ENCODE results near the gene DNAH14. TPM values are rescaled to one million over a fixed set of nuclear protein-coding genes. Genes with fewer than 3 reads are reported as not detected.

DNAH14 gene
- polyA plus RNA-seq, 2 donors: 1.1 to 2.1 TPM

DNA sequence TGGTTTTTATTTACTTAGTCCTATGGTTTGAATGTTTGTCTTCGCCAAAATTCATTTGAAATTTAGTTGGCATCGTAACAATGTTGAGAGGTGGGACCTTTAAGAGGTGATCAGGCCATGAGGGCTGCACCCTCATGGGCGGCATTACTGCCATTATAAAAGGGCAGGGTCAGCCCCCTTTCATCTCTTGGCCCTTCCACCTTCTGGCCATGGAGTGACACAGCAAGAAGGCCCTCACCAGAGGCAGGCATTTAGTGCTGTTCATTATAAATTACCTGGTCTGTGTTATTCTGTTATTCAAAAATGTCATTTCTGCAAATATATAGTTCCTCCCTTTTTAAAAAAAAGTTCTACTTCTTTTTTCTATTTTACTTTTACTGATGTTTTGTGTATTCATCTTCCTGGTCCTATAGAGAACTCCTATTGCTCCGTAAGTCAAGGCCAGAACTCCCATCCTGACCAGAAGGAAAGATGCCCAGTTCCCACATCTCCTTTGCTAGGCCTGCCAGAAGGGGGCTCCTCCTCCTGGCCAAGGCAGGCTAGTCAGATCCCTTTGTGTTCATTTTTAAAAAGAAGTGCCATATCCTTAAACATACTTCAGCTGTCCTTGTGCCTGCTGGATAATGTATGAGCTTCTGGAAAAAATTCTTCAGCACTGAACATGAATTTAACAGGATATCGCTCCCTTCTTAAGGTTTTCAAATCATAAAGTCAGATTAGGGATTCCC, 508.4 kb downstream of the DNAH14 start:
- Histone ChIP-seq H3K27me3 (ENCODE audit: control insufficient read depth in 1 of 2, insufficient read depth in 2 of 2, low read length in 2 of 2) (no peaks in the 10 kb centered on the region), H3K27ac (ENCODE audit: low read depth in 2 of 2, low read length in 1 of 2) (no peak overlapping the region), H3K4me1 (ENCODE audit: control insufficient read depth in 2 of 2, insufficient read depth in 2 of 2, low read length in 1 of 2) (no peaks in the 10 kb centered on the region), H3K36me3 (ENCODE audit: control insufficient read depth in 2 of 2, insufficient read depth in 2 of 2, low read length in 1 of 2) (no peaks in the 10 kb centered on the region), H3K4me3 (ENCODE audit: low read depth in 1 of 2, low read length in 2 of 2) (no peak overlapping the region), H3K9me3 (ENCODE audit: control insufficient read depth in 2 of 2, insufficient read depth in 1 of 2, low read depth in 1 of 2, low read length in 1 of 2) (no peaks in the 10 kb centered on the region)
- WGBS, 2 donors: 83 to 85% methylated on average over 5 of the region's 5 CpGs

DNA sequence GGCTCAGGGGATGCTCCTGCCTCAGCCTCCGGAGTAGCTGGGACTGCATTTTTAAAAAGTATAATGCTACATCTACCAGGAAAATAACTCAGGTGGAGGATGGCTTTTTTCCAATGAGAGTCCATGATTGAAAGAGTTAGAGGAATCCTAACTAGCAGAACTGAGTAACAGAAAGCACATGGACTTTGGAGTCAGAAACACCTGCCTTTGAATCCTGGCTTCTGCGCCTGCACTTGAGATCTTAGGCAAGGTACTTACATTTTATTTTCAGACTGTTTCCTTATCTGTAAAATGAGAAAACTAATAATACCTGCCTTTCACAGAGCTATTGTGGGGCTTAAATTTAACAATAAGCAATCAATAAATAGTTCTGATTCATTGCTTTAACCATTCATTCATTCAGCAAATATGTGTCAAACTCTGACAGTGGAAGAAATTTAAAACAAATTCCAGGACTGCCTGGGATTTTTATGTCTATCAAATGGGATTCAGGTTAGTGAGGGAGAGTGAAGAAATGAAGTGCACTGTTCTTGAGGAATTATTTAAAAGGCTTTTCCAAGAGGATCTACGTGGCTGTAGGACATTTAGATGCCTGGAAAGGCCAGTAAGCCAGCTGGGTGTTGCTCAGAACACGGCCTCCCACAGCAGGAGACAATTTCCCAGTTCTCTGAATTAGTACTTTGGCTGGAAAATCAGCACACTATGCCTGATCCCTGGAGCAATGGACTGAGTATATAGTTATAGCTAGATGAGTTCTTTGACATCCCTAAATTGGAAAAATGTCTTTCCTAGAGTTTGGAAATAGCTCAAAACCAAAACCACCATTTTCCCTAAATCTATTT, 511.1 kb downstream of the DNAH14 start:
- 80 to 81% methylated on average over 4 of the region's 4 CpGs for WGBS, 2 donors
- no peaks in the 10 kb centered on the region for H3K4me1 ChIP-seq (ENCODE audit: control insufficient read depth in 2 of 2, insufficient read depth in 2 of 2, low read length in 1 of 2)
- H3K4me3 ChIP-seq (ENCODE audit: low read depth in 1 of 2, low read length in 2 of 2): no peak overlapping the region
- no peak overlapping the region for H3K27ac ChIP-seq (ENCODE audit: low read depth in 2 of 2, low read length in 1 of 2)
- no peaks in the 10 kb centered on the region for H3K9me3 ChIP-seq (ENCODE audit: control insufficient read depth in 2 of 2, insufficient read depth in 1 of 2, low read depth in 1 of 2, low read length in 1 of 2)
- H3K36me3 ChIP-seq (ENCODE audit: control insufficient read depth in 2 of 2, insufficient read depth in 2 of 2, low read length in 1 of 2): no peaks in the 10 kb centered on the region
- H3K27me3 ChIP-seq (ENCODE audit: control insufficient read depth in 1 of 2, insufficient read depth in 2 of 2, low read length in 2 of 2): no peaks in the 10 kb centered on the region

DNA sequence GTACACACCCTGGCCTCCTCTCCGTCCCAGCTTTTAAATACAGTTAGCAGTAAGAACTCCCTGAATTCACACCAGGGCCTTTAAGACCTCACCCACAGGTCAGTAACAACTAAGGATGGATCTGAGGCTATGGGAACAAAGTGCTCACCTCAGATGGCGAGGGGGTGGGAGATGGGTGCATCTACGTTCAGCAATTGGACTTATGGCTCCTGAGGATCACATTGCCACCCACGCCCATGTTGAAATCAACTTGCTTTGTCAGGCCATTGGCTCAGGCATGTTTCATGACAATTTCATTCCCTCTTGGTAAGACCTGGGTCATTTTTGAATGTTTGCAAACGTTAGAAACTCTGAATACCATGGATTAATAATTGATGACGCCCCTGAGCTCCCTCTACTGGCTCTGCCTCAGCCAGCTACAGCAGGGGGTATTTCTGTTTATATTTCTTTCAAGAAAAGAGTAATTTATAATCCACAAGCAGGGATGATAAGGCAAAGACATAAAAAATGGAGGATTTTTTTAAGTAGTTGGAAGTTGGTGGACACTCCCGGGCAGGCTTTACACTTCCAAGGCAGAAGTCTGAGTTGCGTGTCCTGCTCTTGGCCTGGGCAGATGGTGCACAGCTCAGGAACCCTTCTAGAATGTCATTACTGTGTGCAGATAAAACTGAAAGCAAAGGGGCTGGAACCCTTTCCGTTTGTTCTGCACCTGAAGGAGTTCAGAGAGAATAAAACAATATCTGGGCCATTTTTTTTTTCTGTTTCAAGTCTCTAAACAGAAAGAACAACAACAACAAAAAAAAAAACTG, 512.0 kb downstream of the DNAH14 start:
- Histone ChIP-seq H3K4me1 (ENCODE audit: control insufficient read depth in 2 of 2, insufficient read depth in 2 of 2, low read length in 1 of 2) (peaks cover 0 to 3% of the 10 kb centered on the region in 2 donors), H3K27me3 (ENCODE audit: control insufficient read depth in 1 of 2, insufficient read depth in 2 of 2, low read length in 2 of 2) (no peaks in the 10 kb centered on the region), H3K4me3 (ENCODE audit: low read depth in 1 of 2, low read length in 2 of 2) (no peak overlapping the region), H3K9me3 (ENCODE audit: control insufficient read depth in 2 of 2, insufficient read depth in 1 of 2, low read depth in 1 of 2, low read length in 1 of 2) (no peaks in the 10 kb centered on the region), H3K27ac (ENCODE audit: low read depth in 2 of 2, low read length in 1 of 2) (peak overlapping the region in 1 of 2 donors; percentile 33), H3K36me3 (ENCODE audit: control insufficient read depth in 2 of 2, insufficient read depth in 2 of 2, low read length in 1 of 2) (no peaks in the 10 kb centered on the region)
- 56 to 67% methylated on average over 9 of the region's 9 CpGs for WGBS, 2 donors

DNA sequence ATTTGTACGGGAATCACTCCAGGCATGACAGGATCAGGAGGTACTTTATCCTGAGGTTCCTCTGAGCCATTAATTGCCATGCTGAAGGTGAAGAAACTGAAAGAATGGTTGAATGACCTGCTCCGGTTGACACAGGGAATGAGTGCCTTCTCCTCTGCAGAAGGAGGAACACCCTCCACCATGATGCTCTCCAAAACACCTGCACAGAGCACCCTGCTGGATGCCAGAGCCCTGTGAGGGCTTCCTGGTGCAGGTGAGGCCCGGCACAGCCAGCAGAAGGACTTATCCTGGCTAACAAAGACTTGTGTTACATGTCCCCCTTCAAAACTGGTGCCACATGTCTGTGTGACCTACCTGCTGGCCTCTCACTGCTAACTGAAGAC, 512.6 kb downstream of the DNAH14 start:
- Histone ChIP-seq H3K9me3 (ENCODE audit: control insufficient read depth in 2 of 2, insufficient read depth in 1 of 2, low read depth in 1 of 2, low read length in 1 of 2) (no peaks in the 10 kb centered on the region), H3K4me3 (ENCODE audit: low read depth in 1 of 2, low read length in 2 of 2) (no peak overlapping the region), H3K4me1 (ENCODE audit: control insufficient read depth in 2 of 2, insufficient read depth in 2 of 2, low read length in 1 of 2) (peaks cover 0 to 9% of the 10 kb centered on the region in 2 donors), H3K27ac (ENCODE audit: low read depth in 2 of 2, low read length in 1 of 2) (peak overlapping the region in 1 of 2 donors; percentile 34), H3K36me3 (ENCODE audit: control insufficient read depth in 2 of 2, insufficient read depth in 2 of 2, low read length in 1 of 2) (no peaks in the 10 kb centered on the region), H3K27me3 (ENCODE audit: control insufficient read depth in 1 of 2, insufficient read depth in 2 of 2, low read length in 2 of 2) (no peaks in the 10 kb centered on the region)
- 61 to 77% methylated on average over 3 of the region's 3 CpGs for WGBS, 2 donors

DNA sequence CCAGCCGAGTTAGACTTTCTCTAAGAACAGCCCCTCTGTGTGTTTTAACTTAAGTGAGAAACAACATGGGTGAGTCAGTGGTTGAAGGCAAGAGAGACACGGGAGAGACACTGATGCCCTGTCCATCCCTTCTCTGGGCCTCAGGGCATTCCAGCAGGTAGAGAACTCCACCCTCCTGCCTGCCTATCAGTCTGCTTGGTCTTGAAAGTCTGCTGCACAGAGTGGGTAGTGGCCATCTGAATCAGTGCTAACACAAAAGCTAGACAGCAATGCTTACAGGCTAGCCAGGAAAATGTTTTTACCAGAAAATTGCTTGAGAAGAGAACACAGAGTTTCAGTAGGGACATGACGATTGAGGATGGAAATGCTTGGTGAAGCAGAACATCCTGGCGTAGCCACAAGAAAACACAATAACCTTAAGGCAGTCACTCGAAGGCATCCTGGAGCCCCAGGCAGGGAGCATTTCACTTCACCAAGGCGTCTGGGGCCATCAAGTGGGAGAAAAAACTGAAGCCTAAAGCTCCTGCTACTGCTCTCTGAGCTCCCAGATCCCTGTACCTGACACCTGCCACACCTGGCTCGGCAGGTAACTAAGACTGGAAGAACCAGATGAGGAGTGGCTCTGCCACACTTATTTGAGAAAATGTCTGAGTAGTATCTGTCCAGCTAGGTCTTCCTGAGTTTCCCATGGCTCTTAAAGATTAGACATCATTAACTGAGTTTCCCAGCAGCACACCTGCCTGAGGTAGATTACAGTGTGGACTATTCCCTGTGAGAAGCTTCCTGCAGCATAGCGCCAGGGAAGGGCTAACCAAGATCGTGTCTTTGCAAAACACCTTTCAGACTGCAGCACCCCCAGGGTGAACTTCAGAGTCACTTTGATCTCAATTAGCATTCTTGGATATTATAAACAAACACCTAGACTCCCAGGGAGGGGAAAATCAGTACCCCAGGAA, 516.4 kb downstream of the DNAH14 start:
- peak overlapping the region; percentile 92 to 97 for H3K27ac ChIP-seq (ENCODE audit: low read depth in 2 of 2, low read length in 1 of 2)
- H3K27me3 ChIP-seq (ENCODE audit: control insufficient read depth in 1 of 2, insufficient read depth in 2 of 2, low read length in 2 of 2): no peaks in the 10 kb centered on the region
- peaks cover 13 to 23% of the 10 kb centered on the region in 2 donors for H3K4me1 ChIP-seq (ENCODE audit: control insufficient read depth in 2 of 2, insufficient read depth in 2 of 2, low read length in 1 of 2)
- H3K36me3 ChIP-seq (ENCODE audit: control insufficient read depth in 2 of 2, insufficient read depth in 2 of 2, low read length in 1 of 2): no peaks in the 10 kb centered on the region
- 39 to 46% methylated on average over 9 of the region's 9 CpGs for WGBS, 2 donors
- no peaks in the 10 kb centered on the region for H3K9me3 ChIP-seq (ENCODE audit: control insufficient read depth in 2 of 2, insufficient read depth in 1 of 2, low read depth in 1 of 2, low read length in 1 of 2)
- no peak overlapping the region for H3K4me3 ChIP-seq (ENCODE audit: low read depth in 1 of 2, low read length in 2 of 2)

DNA sequence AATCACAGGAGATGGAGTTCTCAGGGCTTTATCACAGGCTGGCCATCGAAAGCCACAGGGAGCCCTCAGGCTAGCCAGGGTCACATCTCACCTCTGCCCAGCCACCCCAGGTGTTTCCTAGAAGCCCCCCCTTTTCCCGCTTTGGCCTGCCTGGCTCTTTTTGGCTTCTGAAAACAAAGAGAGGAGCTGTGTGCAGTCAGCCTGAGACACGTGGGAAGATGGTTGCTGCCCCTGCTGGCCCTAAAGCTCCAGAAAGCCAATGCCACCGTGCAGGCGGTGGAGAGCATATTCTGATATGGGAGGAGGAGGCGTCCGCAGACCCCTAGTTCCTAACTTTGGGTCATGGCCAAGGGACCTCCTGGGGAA, 517.1 kb downstream of the DNAH14 start:
- H3K36me3 ChIP-seq (ENCODE audit: control insufficient read depth in 2 of 2, insufficient read depth in 2 of 2, low read length in 1 of 2): no peaks in the 10 kb centered on the region
- H3K4me1 ChIP-seq (ENCODE audit: control insufficient read depth in 2 of 2, insufficient read depth in 2 of 2, low read length in 1 of 2): peaks cover 13 to 27% of the 10 kb centered on the region in 2 donors
- peak overlapping the region; percentile 92 to 97 for H3K27ac ChIP-seq (ENCODE audit: low read depth in 2 of 2, low read length in 1 of 2)
- no peaks in the 10 kb centered on the region for H3K27me3 ChIP-seq (ENCODE audit: control insufficient read depth in 1 of 2, insufficient read depth in 2 of 2, low read length in 2 of 2)
- WGBS, 2 donors: 48 to 63% methylated on average over 7 of the region's 7 CpGs
- no peaks in the 10 kb centered on the region for H3K9me3 ChIP-seq (ENCODE audit: control insufficient read depth in 2 of 2, insufficient read depth in 1 of 2, low read depth in 1 of 2, low read length in 1 of 2)
- H3K4me3 ChIP-seq (ENCODE audit: low read depth in 1 of 2, low read length in 2 of 2): no peak overlapping the region

DNA sequence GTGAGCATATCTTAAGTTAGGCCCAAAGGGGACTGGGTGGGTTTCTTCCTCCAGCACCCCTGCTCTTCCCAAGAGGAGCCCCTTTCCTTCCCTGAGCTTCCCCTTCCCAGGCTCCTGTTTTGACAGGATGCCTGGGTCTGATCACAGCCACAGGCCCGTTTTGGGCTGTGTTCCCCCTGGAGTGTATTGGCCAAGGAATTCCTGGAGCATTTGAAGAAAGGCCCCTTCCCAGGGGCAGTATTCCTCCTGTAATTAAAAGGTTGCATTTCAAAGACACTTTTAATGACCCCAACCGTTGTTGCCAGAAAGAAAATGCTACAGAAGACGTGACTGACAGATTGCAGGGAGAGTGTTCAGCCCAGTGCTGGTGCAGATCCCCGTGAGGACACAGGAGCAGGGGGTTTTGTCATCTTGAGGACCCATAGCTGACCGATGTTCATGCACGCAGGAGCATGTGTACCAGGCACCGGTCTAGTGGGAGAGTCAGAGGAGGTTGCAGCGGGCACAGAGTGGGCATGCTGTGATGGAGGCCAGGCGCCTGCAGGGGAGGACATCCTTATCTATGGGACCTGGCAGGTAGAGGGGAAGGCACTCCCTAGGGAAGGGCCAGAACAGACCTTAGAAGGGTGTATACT, 517.6 kb downstream of the DNAH14 start:
- WGBS, 2 donors: 65 to 70% methylated on average over 9 of the region's 9 CpGs
- Histone ChIP-seq H3K4me1 (ENCODE audit: control insufficient read depth in 2 of 2, insufficient read depth in 2 of 2, low read length in 1 of 2) (peaks cover 13 to 27% of the 10 kb centered on the region in 2 donors), H3K27me3 (ENCODE audit: control insufficient read depth in 1 of 2, insufficient read depth in 2 of 2, low read length in 2 of 2) (no peaks in the 10 kb centered on the region), H3K9me3 (ENCODE audit: control insufficient read depth in 2 of 2, insufficient read depth in 1 of 2, low read depth in 1 of 2, low read length in 1 of 2) (no peaks in the 10 kb centered on the region), H3K36me3 (ENCODE audit: control insufficient read depth in 2 of 2, insufficient read depth in 2 of 2, low read length in 1 of 2) (no peaks in the 10 kb centered on the region), H3K27ac (ENCODE audit: low read depth in 2 of 2, low read length in 1 of 2) (peak overlapping the region; percentile 92 to 97), H3K4me3 (ENCODE audit: low read depth in 1 of 2, low read length in 2 of 2) (no peak overlapping the region)

DNA sequence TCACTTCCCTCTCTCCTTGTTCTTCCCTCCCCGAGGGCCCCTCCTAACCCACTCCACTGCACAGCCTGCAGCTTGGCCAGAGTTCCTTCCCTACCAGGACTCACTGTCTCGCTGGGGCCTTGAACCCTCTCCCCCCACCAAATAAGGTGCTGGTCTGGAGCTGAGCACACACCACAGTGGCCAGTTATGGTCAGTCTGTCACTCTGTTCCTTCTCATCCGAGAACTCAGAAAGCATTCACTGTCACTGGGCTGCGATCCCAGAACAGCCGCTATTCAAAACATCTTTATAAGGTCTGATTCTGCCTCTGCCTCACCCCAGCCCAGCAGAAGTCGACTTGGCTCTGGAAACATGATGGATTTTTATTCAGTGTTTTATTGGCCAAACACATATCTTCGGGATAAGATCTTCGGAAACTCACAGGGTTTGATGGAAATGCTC, 518.2 kb downstream of the DNAH14 start:
- Histone ChIP-seq H3K36me3 (ENCODE audit: control insufficient read depth in 2 of 2, insufficient read depth in 2 of 2, low read length in 1 of 2) (no peaks in the 10 kb centered on the region), H3K27ac (ENCODE audit: low read depth in 2 of 2, low read length in 1 of 2) (peak overlapping the region; percentile 92 to 97), H3K9me3 (ENCODE audit: control insufficient read depth in 2 of 2, insufficient read depth in 1 of 2, low read depth in 1 of 2, low read length in 1 of 2) (no peaks in the 10 kb centered on the region), H3K4me1 (ENCODE audit: control insufficient read depth in 2 of 2, insufficient read depth in 2 of 2, low read length in 1 of 2) (peaks cover 13 to 27% of the 10 kb centered on the region in 2 donors), H3K27me3 (ENCODE audit: control insufficient read depth in 1 of 2, insufficient read depth in 2 of 2, low read length in 2 of 2) (no peaks in the 10 kb centered on the region), H3K4me3 (ENCODE audit: low read depth in 1 of 2, low read length in 2 of 2) (no peak overlapping the region)
- WGBS, 2 donors: 40 to 57% methylated on average over 7 to 8 of the region's 8 CpGs
